Measurements from ENCODE around the gene IGSF21.

IGSF21 gene

GRCh38 chr1:18246543-18246942, 138.9 kb downstream of the IGSF21 start:
- in situ Hi-C loops (cut with HindIII; ENCODE audit: low sequenced_read_pairs): no loop called here
- no peak overlapping the region for H3K4me3 ChIP-seq (ENCODE audit: low read depth, low read length)
- no peak for TF ChIP-seq CTCF (IDR thresholded peaks at IDR 0.05; ENCODE audit: low read depth, low read length)
- no peak for DNase-seq (ENCODE audit: low read depth, low spot score)

- in situ Hi-C loops (cut with HindIII; ENCODE audit: low sequenced_read_pairs): no loop called here
- no peak overlapping the region for H3K4me3 ChIP-seq (ENCODE audit: low read depth, low read length)
- DNase-seq (ENCODE audit: low read depth, low spot score): no peak
- no peak for TF ChIP-seq CTCF (IDR thresholded peaks at IDR 0.05; ENCODE audit: low read depth, low read length)
These were observed 139.6 kb downstream of the IGSF21 start for GRCh38 chr1:18247151-18247550.

- H3K4me3 ChIP-seq (ENCODE audit: low read depth, low read length): no peak overlapping the region
- in situ Hi-C loops (cut with HindIII; ENCODE audit: low sequenced_read_pairs): no loop called here
- no peak for DNase-seq (ENCODE audit: low read depth, low spot score)
- no peak for TF ChIP-seq CTCF (IDR thresholded peaks at IDR 0.05; ENCODE audit: low read depth, low read length)
These were observed 142.0 kb downstream of the IGSF21 start for GRCh38 chr1:18249631-18250030.

- DNase-seq (ENCODE audit: low read depth, low spot score): no peak
- H3K4me3 ChIP-seq (ENCODE audit: low read depth, low read length): no peak overlapping the region
- in situ Hi-C loops (cut with HindIII; ENCODE audit: low sequenced_read_pairs): no loop called here
- TF ChIP-seq CTCF (IDR thresholded peaks at IDR 0.05; ENCODE audit: low read depth, low read length): no peak
These were observed 145.5 kb downstream of the IGSF21 start for GRCh38 chr1:18253093-18253492.

- H3K4me3 ChIP-seq (ENCODE audit: low read depth, low read length): no peak overlapping the region
- in situ Hi-C loops (cut with HindIII; ENCODE audit: low sequenced_read_pairs): no loop called here
- DNase-seq (ENCODE audit: low read depth, low spot score): peak; percentile 2
- no peak for TF ChIP-seq CTCF (IDR thresholded peaks at IDR 0.05; ENCODE audit: low read depth, low read length)
These were observed 149.0 kb downstream of the IGSF21 start for GRCh38 chr1:18256282-18257235.

- no peak for TF ChIP-seq CTCF (IDR thresholded peaks at IDR 0.05; ENCODE audit: low read depth, low read length)
- no peak for DNase-seq (ENCODE audit: low read depth, low spot score)
- in situ Hi-C loops (cut with HindIII; ENCODE audit: low sequenced_read_pairs): no loop called here
- no peak overlapping the region for H3K4me3 ChIP-seq (ENCODE audit: low read depth, low read length)
These were observed 150.2 kb downstream of the IGSF21 start for GRCh38 chr1:18257778-18258177.

Data from astrocyte of the spinal cord (primary cell).